ENCODE results near the gene MCAM. TPM values are rescaled to one million over a fixed set of nuclear protein-coding genes. Genes with fewer than 3 reads are reported as not detected.

The MCAM gene
- polyA plus RNA-seq (2013, experiment 1 of 2) = 143 TPM
- 121 TPM for polyA plus RNA-seq (2013, experiment 2 of 2)

- 2% methylated on average over 43 to 54 of the region's 74 CpGs for WGBS, 2 experiments (ENCODE audit: insufficient coverage in 2 of 2)
- H3K4me3 ChIP-seq (ENCODE audit: extremely low read depth, insufficient read depth, low read length, poor library complexity, severe bottlenecking) = peak within 1 kb of the TSS; percentile 86
- H3K27ac ChIP-seq (ENCODE audit: low read depth, low read length, severe bottlenecking) = peak within 1 kb of the TSS; percentile 97
- no peaks in the 10 kb centered on the region for H3K9me3 ChIP-seq (ENCODE audit: control insufficient read depth, low read length)
- peaks cover 30% of the 10 kb centered on the region for H3K36me3 ChIP-seq (ENCODE audit: control insufficient read depth, insufficient read depth, low read length)
- peaks cover 42% of the 10 kb centered on the region for H3K4me1 ChIP-seq (ENCODE audit: control insufficient read depth, insufficient read depth, low read length, poor library complexity, severe bottlenecking)
Measured at GRCh38 chr11:119316729-119317591, at the start of gene MCAM. MCAM (minus strand) TSS chr11:119317130; CDS start chr11:119317101, 29 bp downstream.

GRCh38 chr11:119365071-119365591 lies 48.2 kb upstream of the MCAM start:
- Histone ChIP-seq H3K27ac (ENCODE audit: low read depth, low read length, severe bottlenecking) (no peak overlapping the region), H3K4me3 (ENCODE audit: extremely low read depth, insufficient read depth, low read length, poor library complexity, severe bottlenecking) (no peak overlapping the region), H3K9me3 (ENCODE audit: control insufficient read depth, low read length) (no peaks in the 10 kb centered on the region), H3K4me1 (ENCODE audit: control insufficient read depth, insufficient read depth, low read length, poor library complexity, severe bottlenecking) (peaks cover 41% of the 10 kb centered on the region), H3K36me3 (ENCODE audit: control insufficient read depth, insufficient read depth, low read length) (no peaks in the 10 kb centered on the region)
- 67 to 76% methylated on average over 4 to 5 of the region's 6 CpGs for WGBS, 2 experiments (ENCODE audit: insufficient coverage in 2 of 2)

GRCh38 chr11:119363851-119364590 lies 47.1 kb upstream of the MCAM start:
- Histone ChIP-seq H3K4me1 (ENCODE audit: control insufficient read depth, insufficient read depth, low read length, poor library complexity, severe bottlenecking) (peaks cover 43% of the 10 kb centered on the region), H3K27ac (ENCODE audit: low read depth, low read length, severe bottlenecking) (no peak overlapping the region), H3K9me3 (ENCODE audit: control insufficient read depth, low read length) (no peaks in the 10 kb centered on the region), H3K36me3 (ENCODE audit: control insufficient read depth, insufficient read depth, low read length) (no peaks in the 10 kb centered on the region), H3K4me3 (ENCODE audit: extremely low read depth, insufficient read depth, low read length, poor library complexity, severe bottlenecking) (peak overlapping the region; percentile 28)
- 4 to 5% methylated on average over 74 to 80 of the region's 88 CpGs for WGBS, 2 experiments (ENCODE audit: insufficient coverage in 2 of 2)

GRCh38 chr11:119363081-119363850 lies 46.3 kb upstream of the MCAM start:
- Histone ChIP-seq H3K27ac (ENCODE audit: low read depth, low read length, severe bottlenecking) (no peak overlapping the region), H3K4me1 (ENCODE audit: control insufficient read depth, insufficient read depth, low read length, poor library complexity, severe bottlenecking) (peaks cover 41% of the 10 kb centered on the region), H3K36me3 (ENCODE audit: control insufficient read depth, insufficient read depth, low read length) (no peaks in the 10 kb centered on the region), H3K4me3 (ENCODE audit: extremely low read depth, insufficient read depth, low read length, poor library complexity, severe bottlenecking) (peak overlapping the region; percentile 28), H3K9me3 (ENCODE audit: control insufficient read depth, low read length) (no peaks in the 10 kb centered on the region)
- WGBS, 2 experiments (ENCODE audit: insufficient coverage in 2 of 2) = 72 to 79% methylated on average over 24 to 28 of the region's 44 CpGs

GRCh38 chr11:119362741-119363080 lies 45.8 kb upstream of the MCAM start:
- no peak overlapping the region for H3K4me3 ChIP-seq (ENCODE audit: extremely low read depth, insufficient read depth, low read length, poor library complexity, severe bottlenecking)

DNA sequence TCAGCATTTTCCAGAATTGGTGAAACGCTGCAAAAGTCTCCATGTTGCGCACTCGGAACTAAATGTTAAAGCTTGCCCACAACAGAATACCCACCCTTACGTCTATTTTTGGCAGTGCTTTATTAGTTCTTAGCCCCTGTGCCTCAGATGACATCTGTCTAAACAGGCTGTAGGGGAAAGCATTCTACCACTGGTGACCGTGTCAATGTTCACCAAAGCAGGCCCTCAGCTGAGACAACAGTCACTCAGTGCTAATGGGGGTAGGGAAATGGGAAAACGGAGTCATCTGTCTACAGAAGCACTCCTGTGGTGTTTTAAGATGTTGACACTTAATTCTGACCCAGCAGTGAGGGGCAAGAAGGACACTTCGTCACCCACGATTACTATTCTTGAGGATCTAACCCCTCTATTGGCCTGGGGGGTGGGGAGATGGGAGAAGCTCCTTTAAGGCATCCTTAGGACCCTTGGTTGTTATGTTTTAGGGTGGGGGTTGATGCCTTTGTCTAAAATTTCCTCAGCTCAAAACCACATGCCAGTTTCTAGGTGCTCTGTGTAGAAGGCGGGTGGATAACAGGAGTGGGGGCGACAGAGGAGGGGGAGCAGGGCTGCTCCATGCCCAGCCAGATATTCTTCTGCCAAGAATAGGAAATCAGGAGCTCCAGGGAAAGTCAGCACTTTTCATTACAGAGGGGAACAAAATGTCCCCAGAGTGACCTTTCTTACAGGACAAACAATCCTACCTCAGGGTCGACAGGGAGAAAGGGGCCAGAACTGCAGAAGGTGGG lies 45.2 kb upstream of the MCAM start:
- WGBS, 2 experiments (ENCODE audit: insufficient coverage in 2 of 2) = 81 to 84% methylated on average over 8 of the region's 11 CpGs
- peak overlapping the region; percentile 2 for H3K4me3 ChIP-seq (ENCODE audit: extremely low read depth, insufficient read depth, low read length, poor library complexity, severe bottlenecking)
- H3K36me3 ChIP-seq (ENCODE audit: control insufficient read depth, insufficient read depth, low read length) = peaks cover 6% of the 10 kb centered on the region
- no peaks in the 10 kb centered on the region for H3K9me3 ChIP-seq (ENCODE audit: control insufficient read depth, low read length)
- peak overlapping the region; percentile 12 for H3K27ac ChIP-seq (ENCODE audit: low read depth, low read length, severe bottlenecking)
- peaks cover 40% of the 10 kb centered on the region for H3K4me1 ChIP-seq (ENCODE audit: control insufficient read depth, insufficient read depth, low read length, poor library complexity, severe bottlenecking)

More at GRCh38 chr11:119362741-119363080, 45.8 kb upstream of the MCAM start:
- no peaks in the 10 kb centered on the region for H3K9me3 ChIP-seq (ENCODE audit: control insufficient read depth, low read length)
- no peak overlapping the region for H3K27ac ChIP-seq (ENCODE audit: low read depth, low read length, severe bottlenecking)
- peaks cover 4% of the 10 kb centered on the region for H3K36me3 ChIP-seq (ENCODE audit: control insufficient read depth, insufficient read depth, low read length)
- H3K4me1 ChIP-seq (ENCODE audit: control insufficient read depth, insufficient read depth, low read length, poor library complexity, severe bottlenecking) = peaks cover 40% of the 10 kb centered on the region
- whole genome bisulfite sequencing, 2 experiments (ENCODE audit: insufficient coverage in 2 of 2) = 94 to 98% methylated on average over 4 to 5 of the region's 5 CpGs

DNA sequence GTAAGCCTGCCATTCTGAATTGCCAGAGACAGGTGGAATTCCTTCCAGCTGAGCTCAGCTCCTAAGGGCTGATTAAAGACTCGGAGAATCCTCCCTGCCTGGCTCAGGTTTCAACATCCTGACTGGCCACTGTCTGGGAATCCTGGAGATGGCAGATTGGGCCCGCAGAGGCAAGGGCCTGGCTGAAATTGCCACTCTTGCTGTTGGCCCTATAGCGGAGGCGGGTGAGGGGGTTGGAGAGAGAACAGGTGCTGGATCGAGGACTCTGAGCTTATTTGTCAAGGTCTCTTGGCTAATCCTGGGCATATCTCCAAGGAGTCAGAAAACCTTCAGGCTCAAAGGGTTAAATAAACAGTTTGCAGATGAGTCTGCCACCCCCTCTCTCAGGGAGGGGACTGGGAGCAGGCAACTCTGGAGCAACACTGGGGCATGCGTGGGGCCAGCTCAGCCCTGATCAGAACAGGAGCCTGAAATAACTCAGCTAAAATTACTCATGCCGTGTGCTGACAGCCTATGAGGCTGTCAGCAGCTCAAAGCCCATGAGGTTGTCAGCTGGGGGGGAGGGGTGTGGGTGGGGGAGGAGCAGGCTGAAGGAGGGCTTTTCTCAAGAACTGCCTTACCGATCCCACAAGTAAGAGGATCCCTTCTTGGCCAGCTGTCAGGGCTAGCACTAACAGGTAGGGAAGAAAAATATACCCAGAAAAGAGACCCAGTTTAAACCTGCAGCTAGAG lies 44.3 kb upstream of the MCAM start:
- Histone ChIP-seq H3K4me3 (ENCODE audit: extremely low read depth, insufficient read depth, low read length, poor library complexity, severe bottlenecking) (no peak overlapping the region), H3K27ac (ENCODE audit: low read depth, low read length, severe bottlenecking) (peak overlapping the region; percentile 88), H3K9me3 (ENCODE audit: control insufficient read depth, low read length) (no peaks in the 10 kb centered on the region), H3K4me1 (ENCODE audit: control insufficient read depth, insufficient read depth, low read length, poor library complexity, severe bottlenecking) (peaks cover 40% of the 10 kb centered on the region), H3K36me3 (ENCODE audit: control insufficient read depth, insufficient read depth, low read length) (peaks cover 6% of the 10 kb centered on the region)
- 3 to 12% methylated on average over 7 to 8 of the region's 8 CpGs for WGBS, 2 experiments (ENCODE audit: insufficient coverage in 2 of 2)

DNA sequence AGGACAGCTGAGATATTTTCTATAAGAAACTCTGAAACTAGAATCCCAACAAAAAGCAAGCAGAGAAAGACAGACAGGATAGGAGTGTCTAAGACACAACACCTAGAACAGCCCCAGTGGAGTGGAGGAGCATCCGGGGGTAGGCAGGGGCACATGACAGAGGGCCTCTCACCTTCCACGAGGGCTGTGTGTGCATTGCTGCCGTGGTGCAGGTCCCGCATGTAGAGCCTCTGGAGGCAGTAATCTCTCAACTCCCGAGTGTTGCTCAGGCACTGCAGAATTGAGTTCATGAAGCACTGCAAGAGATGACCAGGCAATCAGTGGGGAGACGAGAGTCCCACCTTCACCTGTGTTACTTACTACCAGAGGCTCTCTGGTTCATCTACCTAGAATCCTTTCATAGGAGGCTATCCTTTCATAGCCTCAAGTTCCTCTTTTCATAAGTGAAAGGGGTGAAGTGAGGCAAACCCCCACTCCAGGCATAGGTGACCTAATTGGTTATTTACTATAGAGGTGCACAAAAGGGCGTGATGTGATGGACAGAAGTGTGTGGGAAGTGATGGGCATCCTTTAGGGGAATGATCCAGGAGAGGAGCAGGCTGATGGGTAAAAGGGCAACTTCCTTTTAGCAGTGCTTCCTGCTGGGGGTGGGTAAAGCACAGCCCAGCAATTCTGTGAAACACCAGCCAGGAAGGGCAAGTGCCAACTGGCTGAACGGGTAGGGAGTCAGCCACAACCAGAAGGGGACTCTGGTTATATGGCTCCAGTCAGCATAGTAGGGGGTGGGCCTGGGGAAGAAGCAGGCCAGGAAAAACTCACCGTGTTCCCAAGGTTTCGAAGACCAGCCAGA lies 42.7 kb upstream of the MCAM start:
- 83 to 90% methylated on average over 7 to 10 of the region's 10 CpGs for WGBS, 2 experiments (ENCODE audit: insufficient coverage in 2 of 2)
- Histone ChIP-seq H3K36me3 (ENCODE audit: control insufficient read depth, insufficient read depth, low read length) (peaks cover 6% of the 10 kb centered on the region), H3K27ac (ENCODE audit: low read depth, low read length, severe bottlenecking) (no peak overlapping the region), H3K4me1 (ENCODE audit: control insufficient read depth, insufficient read depth, low read length, poor library complexity, severe bottlenecking) (peaks cover 35% of the 10 kb centered on the region), H3K4me3 (ENCODE audit: extremely low read depth, insufficient read depth, low read length, poor library complexity, severe bottlenecking) (no peak overlapping the region), H3K9me3 (ENCODE audit: control insufficient read depth, low read length) (no peaks in the 10 kb centered on the region)

DNA sequence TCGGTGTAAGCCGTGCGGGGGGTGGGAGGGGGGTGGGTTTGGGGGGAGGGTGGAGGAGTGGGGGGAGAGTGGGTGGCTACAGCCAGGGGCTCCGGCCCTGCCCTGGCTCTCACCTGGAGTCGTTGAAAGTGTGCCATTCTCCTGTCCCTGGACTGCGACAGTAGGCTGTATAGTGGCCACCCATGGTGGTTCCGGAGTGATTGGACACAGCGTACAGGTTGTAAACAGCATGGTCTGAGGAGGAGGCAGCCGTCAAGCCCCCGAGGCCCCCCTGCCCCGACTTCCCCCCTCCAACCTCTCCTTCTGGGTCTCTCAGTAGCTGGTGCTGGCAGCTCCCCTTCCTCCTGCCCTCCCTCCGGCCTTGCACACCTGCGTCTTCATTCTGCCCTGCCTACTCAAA lies 40.1 kb upstream of the MCAM start:
- 76 to 82% methylated on average over 6 of the region's 13 CpGs for WGBS, 2 experiments (ENCODE audit: insufficient coverage in 2 of 2)

More for the DNA sequence above, 40.1 kb upstream of the MCAM start:
- Histone ChIP-seq H3K4me1 (ENCODE audit: control insufficient read depth, insufficient read depth, low read length, poor library complexity, severe bottlenecking) (peaks cover 19% of the 10 kb centered on the region), H3K9me3 (ENCODE audit: control insufficient read depth, low read length) (no peaks in the 10 kb centered on the region), H3K27ac (ENCODE audit: low read depth, low read length, severe bottlenecking) (no peak overlapping the region), H3K4me3 (ENCODE audit: extremely low read depth, insufficient read depth, low read length, poor library complexity, severe bottlenecking) (no peak overlapping the region), H3K36me3 (ENCODE audit: control insufficient read depth, insufficient read depth, low read length) (peaks cover 6% of the 10 kb centered on the region)
